Neural progenitor cell (in vitro differentiated cells): ENCODE results near the gene PUM1. TPM values are rescaled to one million over a fixed set of nuclear protein-coding genes. Genes with fewer than 3 reads are reported as not detected.
"Not testable (repeated sequence)": the region's sequence is repeated elsewhere in the genome, so short reads cannot be mapped to it uniquely, and the experiment has no call there.

ENCODE experiments used
- DNase-seq: peaks from one replicate; pipeline ENCODE4 v3.0.0-alpha.2; 2016; ENCODE audit warnings: low spot score
- H2AFZ ChIP-seq: fragments of 200-600 bp; sonication (generic); replicated peaks from 2 replicates; pipeline ENCODE4 v1.6.1; 2016; ENCODE audit warnings: antibody characterized with exemption
- H3F3A ChIP-seq: fragments of 200-600 bp; sonication (generic); 2 replicates; pipeline ENCODE4 v1.6.1; 2016; ENCODE audit warnings: antibody characterized with exemption, low read depth
- H3K27ac ChIP-seq: fragments of 200-600 bp; sonication (generic); 2 replicates; pipeline ENCODE4 v1.5.1; 2016; ENCODE audit warnings: mild to moderate bottlenecking
- H3K27me3 ChIP-seq: fragments of 200-600 bp; sonication (generic); 2 replicates; pipeline ENCODE4 v1.6.1; 2016; ENCODE audit warnings: mild to moderate bottlenecking, moderate library complexity
- H3K36me3 ChIP-seq: fragments of 200-600 bp; sonication (generic); 2 replicates; pipeline ENCODE4 v1.5.1; 2016
- H3K4me1 ChIP-seq: fragments of 200-600 bp; sonication (generic); 2 replicates; pipeline ENCODE4 v1.6.1; 2016; ENCODE audit warnings: mixed run types
- H3K4me2 ChIP-seq: fragments of 200-600 bp; sonication (generic); 2 replicates; pipeline ENCODE4 v1.6.1; 2016
- H3K4me3 ChIP-seq: fragments of 200-600 bp; sonication (generic); 2 replicates; pipeline ENCODE4 v1.5.1; 2016
- H3K79me2 ChIP-seq: fragments of 200-600 bp; sonication (generic); 2 replicates; pipeline ENCODE4 v1.6.1; 2016; ENCODE audit warnings: low read depth
- H3K9ac ChIP-seq: fragments of 200-600 bp; sonication (generic); 2 replicates; pipeline ENCODE4 v1.6.1; 2016
- H3K9me3 ChIP-seq: fragments of 200-600 bp; sonication (generic); 2 replicates; pipeline ENCODE4 v1.5.1; 2016; ENCODE audit warnings: low read depth
- H4K20me1 ChIP-seq: fragments of 200-600 bp; sonication (generic); 2 replicates; pipeline ENCODE4 v1.6.1; 2016; ENCODE audit warnings: low read depth
- H3K27ac Mint-ChIP-seq: 3 replicates; pipeline ENCODE4 v1.8.0; 2021; ENCODE audit warnings: mixed read lengths
- H3K27me3 Mint-ChIP-seq: 2 replicates; pipeline ENCODE4 v1.8.0; 2022; ENCODE audit warnings: low read depth, mild to moderate bottlenecking, inconsistent platforms, moderate library complexity, mixed read lengths; ENCODE audit not compliant: insufficient read depth
- H3K36me3 Mint-ChIP-seq: 3 replicates; pipeline ENCODE4 v1.8.0; 2021; ENCODE audit warnings: mixed read lengths
- H3K4me1 Mint-ChIP-seq: 3 replicates; pipeline ENCODE4 v1.8.0; 2021; ENCODE audit warnings: mixed read lengths
- H3K4me3 Mint-ChIP-seq: 3 replicates; pipeline ENCODE4 v1.8.0; 2021; ENCODE audit warnings: mild to moderate bottlenecking, moderate library complexity, mixed read lengths
- H3K9me3 Mint-ChIP-seq: 3 replicates; pipeline ENCODE4 v1.8.0; 2020; ENCODE audit warnings: mixed read lengths
- EZH2 ChIP-seq: fragments of 200-600 bp; sonication (generic); IDR thresholded peaks from 2 replicates; pipeline ENCODE4 v1.6.1; 2017; ENCODE audit warnings: antibody characterized with exemption, mild to moderate bottlenecking, moderate library complexity
- EZH2phosphoT487 ChIP-seq: fragments of 200-600 bp; sonication (generic); IDR thresholded peaks from 2 replicates; pipeline ENCODE4 v1.6.1; 2017; ENCODE audit warnings: antibody characterized with exemption
- total RNA-seq: library from RNA; depleted of rRNA; stranded (reverse); fragments of >200 nt; gene quantifications from 2 replicates; pipeline ENCODE4 v1.2.3, GENCODE V29; 2015; ENCODE audit warnings: low replicate concordance
- TF ChIP-seq, protein P1 (sequence below): fragments of 200-600 bp; sonication (generic); IDR thresholded peaks from 2 replicates; pipeline ENCODE4 v1.5.1; 2017; ENCODE audit warnings: antibody characterized with exemption, mild to moderate bottlenecking

The PUM1 gene
- total RNA-seq, 1 donor from 2014 or later = 130 TPM

DNA sequence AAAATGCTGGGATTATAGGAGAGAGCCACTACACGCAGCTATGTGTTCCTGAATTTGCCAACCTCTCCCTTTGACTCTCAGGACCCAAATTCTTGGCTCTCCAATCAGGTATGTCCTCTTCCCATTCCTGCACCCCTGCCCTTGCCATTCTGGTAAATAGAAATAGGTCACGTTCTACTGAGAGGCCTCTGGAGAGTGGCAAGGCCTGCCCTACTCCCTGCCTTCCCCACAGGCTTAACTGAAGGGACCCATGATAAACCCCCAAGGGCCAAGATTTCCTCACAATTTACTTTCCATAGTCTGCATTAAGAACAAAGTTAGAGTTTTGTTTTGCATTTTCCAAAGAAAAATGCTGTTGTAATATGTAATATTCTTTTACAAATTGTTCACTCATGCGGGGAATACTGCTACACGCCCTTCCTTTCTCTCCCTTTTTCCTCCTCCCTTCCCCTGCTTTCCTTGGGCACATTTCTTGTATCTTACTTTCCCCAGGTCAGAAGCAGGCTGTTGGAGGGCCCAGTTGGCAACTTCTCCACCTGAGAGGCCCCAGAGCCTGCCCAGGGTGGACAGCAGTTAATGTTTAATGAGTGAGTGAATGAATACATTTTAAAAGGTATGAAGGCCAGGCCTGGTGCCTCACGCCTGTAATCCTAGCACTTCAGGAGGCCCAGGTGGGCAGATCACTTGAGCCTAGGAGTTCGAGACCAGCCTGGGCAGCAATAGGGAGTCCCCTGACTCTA, 33.9 kb upstream of the PUM1 start:
- Mint-ChIP-seq H3K4me1 (peaks cover 13% of the 10 kb centered on the region), H3K4me3 (no peak overlapping the region), H3K36me3 (no peaks in the 10 kb centered on the region), H3K27me3 (peaks cover 5% of the 10 kb centered on the region), H3K9me3 (no peaks in the 10 kb centered on the region), H3K27ac (peak overlapping the region; percentile 27)
- Histone ChIP-seq H3K9me3 (no peaks in the 10 kb centered on the region), H3K9ac (no peak overlapping the region), H4K20me1 (no peaks in the 10 kb centered on the region), H2AFZ (no peak overlapping the region), H3K4me2 (no peak overlapping the region), H3K27ac (no peak overlapping the region), H3K27me3 (no peaks in the 10 kb centered on the region), H3K79me2 (no peaks in the 10 kb centered on the region), H3K36me3 (no peaks in the 10 kb centered on the region), H3K4me1 (no peaks in the 10 kb centered on the region), H3K4me3 (no peak overlapping the region), H3F3A (peaks cover 4% of the 10 kb centered on the region)
- DNase-seq = no peak
- TF ChIP-seq, protein P1, sequence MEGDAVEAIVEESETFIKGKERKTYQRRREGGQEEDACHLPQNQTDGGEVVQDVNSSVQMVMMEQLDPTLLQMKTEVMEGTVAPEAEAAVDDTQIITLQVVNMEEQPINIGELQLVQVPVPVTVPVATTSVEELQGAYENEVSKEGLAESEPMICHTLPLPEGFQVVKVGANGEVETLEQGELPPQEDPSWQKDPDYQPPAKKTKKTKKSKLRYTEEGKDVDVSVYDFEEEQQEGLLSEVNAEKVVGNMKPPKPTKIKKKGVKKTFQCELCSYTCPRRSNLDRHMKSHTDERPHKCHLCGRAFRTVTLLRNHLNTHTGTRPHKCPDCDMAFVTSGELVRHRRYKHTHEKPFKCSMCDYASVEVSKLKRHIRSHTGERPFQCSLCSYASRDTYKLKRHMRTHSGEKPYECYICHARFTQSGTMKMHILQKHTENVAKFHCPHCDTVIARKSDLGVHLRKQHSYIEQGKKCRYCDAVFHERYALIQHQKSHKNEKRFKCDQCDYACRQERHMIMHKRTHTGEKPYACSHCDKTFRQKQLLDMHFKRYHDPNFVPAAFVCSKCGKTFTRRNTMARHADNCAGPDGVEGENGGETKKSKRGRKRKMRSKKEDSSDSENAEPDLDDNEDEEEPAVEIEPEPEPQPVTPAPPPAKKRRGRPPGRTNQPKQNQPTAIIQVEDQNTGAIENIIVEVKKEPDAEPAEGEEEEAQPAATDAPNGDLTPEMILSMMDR = no peak
- TF ChIP-seq EZH2phosphoT487 (no peak), EZH2 (no peak)

DNA sequence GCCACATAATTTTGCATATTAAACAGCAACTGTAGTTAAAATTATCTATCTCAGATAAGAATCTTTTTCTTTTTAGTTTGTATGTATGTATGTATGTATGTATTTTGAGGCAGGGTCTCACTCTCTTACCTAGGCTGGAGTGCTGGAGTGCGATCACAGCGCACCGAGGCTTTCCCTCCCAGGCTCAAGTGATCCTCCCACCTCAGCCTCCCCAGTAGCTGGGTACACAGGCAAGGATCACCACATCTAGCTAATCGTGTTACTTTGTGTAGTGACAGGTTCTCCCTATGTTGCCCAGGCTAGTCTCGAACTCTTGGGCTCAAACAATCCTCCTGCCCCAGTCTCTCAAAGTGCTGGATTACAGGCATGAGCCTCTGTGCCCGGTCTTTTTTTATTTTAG, 30.5 kb upstream of the PUM1 start:
- no peak overlapping the region for H3K4me3 Mint-ChIP-seq
- H3K79me2 ChIP-seq = no peaks in the 10 kb centered on the region
- DNase-seq = no peak
- peaks cover 4% of the 10 kb centered on the region for H3F3A ChIP-seq
- no peak overlapping the region for H3K4me3 ChIP-seq
- no peak overlapping the region for H2AFZ ChIP-seq
- H3K27ac Mint-ChIP-seq = peak overlapping the region; percentile 53
- no peaks in the 10 kb centered on the region for H3K9me3 Mint-ChIP-seq
- no peaks in the 10 kb centered on the region for H3K4me1 ChIP-seq
- no peaks in the 10 kb centered on the region for H3K36me3 Mint-ChIP-seq
- H3K9ac ChIP-seq = no peak overlapping the region
- H3K27me3 Mint-ChIP-seq = peaks cover 2% of the 10 kb centered on the region
- H3K27me3 ChIP-seq = no peaks in the 10 kb centered on the region
- no peaks in the 10 kb centered on the region for H3K9me3 ChIP-seq
- no peak overlapping the region for H3K4me2 ChIP-seq
- peaks cover 4% of the 10 kb centered on the region for H3K4me1 Mint-ChIP-seq
- H3K27ac ChIP-seq = no peak overlapping the region
- TF ChIP-seq, protein P1 = no peak
- TF ChIP-seq EZH2 = no peak
- no peak for TF ChIP-seq EZH2phosphoT487
- no peaks in the 10 kb centered on the region for H3K36me3 ChIP-seq
- no peaks in the 10 kb centered on the region for H4K20me1 ChIP-seq

DNA sequence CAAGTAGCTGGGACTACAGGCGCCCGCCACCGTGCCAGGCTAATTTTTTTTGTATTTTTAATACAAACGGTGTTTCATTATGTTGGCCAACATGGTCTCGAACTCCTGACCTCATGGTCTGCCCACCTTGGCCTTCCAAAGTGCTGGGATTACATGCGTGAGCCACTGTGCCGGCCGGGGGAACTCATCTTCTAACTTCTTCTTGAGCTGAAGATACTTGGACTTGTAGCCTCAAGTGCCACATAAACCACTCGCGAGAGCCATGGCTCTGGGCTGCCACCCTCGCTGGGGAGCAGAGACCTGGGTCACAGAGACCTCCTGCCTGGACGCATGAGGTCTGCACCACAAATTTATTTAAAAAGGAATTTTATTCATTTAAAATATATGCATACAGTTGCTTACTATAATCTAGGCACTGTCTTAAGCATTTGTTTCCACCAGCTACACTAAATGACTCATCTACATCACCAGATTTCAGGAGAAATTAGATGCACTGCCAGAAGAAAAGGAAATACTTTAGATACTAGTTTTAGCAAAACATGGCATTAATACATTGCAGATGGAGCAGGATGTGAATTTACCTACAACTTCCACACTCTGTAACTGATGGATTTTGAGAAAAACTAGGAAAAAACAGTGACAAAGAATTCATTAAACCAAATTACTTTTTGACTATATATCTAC, 29.9 kb upstream of the PUM1 start:
- no peaks in the 10 kb centered on the region for H3K27me3 ChIP-seq
- no peak for TF ChIP-seq EZH2
- no peak for TF ChIP-seq EZH2phosphoT487
- TF ChIP-seq, protein P1 = no peak
- peaks cover 4% of the 10 kb centered on the region for H3F3A ChIP-seq
- no peaks in the 10 kb centered on the region for H3K36me3 Mint-ChIP-seq
- no peaks in the 10 kb centered on the region for H3K36me3 ChIP-seq
- no peaks in the 10 kb centered on the region for H3K4me1 Mint-ChIP-seq
- H3K4me3 ChIP-seq = no peak overlapping the region
- H3K4me1 ChIP-seq = no peaks in the 10 kb centered on the region
- H3K4me2 ChIP-seq = no peak overlapping the region
- no peak for DNase-seq
- H4K20me1 ChIP-seq = no peaks in the 10 kb centered on the region
- H2AFZ ChIP-seq = no peak overlapping the region
- H3K9me3 Mint-ChIP-seq = no peaks in the 10 kb centered on the region
- no peak overlapping the region for H3K27ac Mint-ChIP-seq
- no peak overlapping the region for H3K4me3 Mint-ChIP-seq
- no peaks in the 10 kb centered on the region for H3K79me2 ChIP-seq
- H3K9ac ChIP-seq = no peak overlapping the region
- peaks cover 2% of the 10 kb centered on the region for H3K27me3 Mint-ChIP-seq
- no peaks in the 10 kb centered on the region for H3K9me3 ChIP-seq
- no peak overlapping the region for H3K27ac ChIP-seq

DNA sequence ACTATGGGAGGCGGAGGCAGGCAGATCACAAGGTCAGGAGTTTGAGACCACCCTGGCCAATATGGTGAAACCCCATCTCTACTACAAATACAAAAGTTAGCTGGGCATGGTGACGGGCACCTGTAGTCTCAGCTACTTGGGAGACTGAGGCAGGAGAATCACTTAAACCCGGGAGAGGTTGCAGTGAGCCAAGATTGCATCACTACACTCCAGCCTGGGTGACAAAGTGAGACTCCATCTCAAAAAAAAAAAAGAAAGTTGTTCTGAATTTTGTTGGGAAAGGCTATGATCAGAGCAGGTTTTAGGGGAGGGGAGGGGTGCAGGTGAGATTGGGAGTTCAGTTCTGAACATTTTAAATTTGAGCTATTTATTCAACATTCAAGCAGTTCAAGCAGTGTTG, 22.6 kb upstream of the PUM1 start:
- H3K4me3 Mint-ChIP-seq, H3K4me1 ChIP-seq, H3F3A ChIP-seq, H4K20me1 ChIP-seq, DNase-seq, H3K4me2 ChIP-seq, H3K36me3 ChIP-seq, H3K27me3 ChIP-seq, H3K4me1 Mint-ChIP-seq, H3K27ac Mint-ChIP-seq, H3K36me3 Mint-ChIP-seq, H3K4me3 ChIP-seq, H3K27me3 Mint-ChIP-seq, H3K27ac ChIP-seq, H3K9me3 ChIP-seq, H3K79me2 ChIP-seq, H3K9me3 Mint-ChIP-seq, H3K9ac ChIP-seq, H2AFZ ChIP-seq: not testable (repeated sequence)
